PFSK-1 (cell line): Measurements from ENCODE around the gene MORN1.

Experiments used
- FOXP2 ChIP-seq: optimal IDR thresholded peaks from 2 replicates; pipeline ENCODE3; 2011; ENCODE audit warnings: borderline replicate concordance, control low read depth, inconsistent platforms; ENCODE audit not compliant: insufficient read depth; ENCODE audit errors: extremely low read length, extremely low read depth
- POLR2AphosphoS5 ChIP-seq: IDR thresholded peaks from 2 replicates; pipeline ENCODE4 v1.6.1; 2012; ENCODE audit warnings: low read depth, mild to moderate bottlenecking, control low read depth, low read length, moderate library complexity
- SIN3A ChIP-seq: IDR thresholded peaks from 2 replicates; pipeline ENCODE4 v1.6.1; 2012; ENCODE audit warnings: mild to moderate bottlenecking, low read length, moderate library complexity, borderline replicate concordance; ENCODE audit not compliant: insufficient read depth
- TAF1 ChIP-seq: IDR thresholded peaks from 2 replicates; pipeline ENCODE4 v1.6.1; 2012; ENCODE audit warnings: low read length, control low read depth, borderline replicate concordance; ENCODE audit not compliant: insufficient read depth
- TF ChIP-seq, protein P1 (sequence below), 2 experiments: IDR thresholded peaks; 2 replicates each; pipeline versions ENCODE4 v1.6.1 to v1.8.0; 2011 to 2012; ENCODE audit warnings: low read depth in 2 of 2, low read length in 2 of 2, control low read depth in 1 of 2, inconsistent platforms in 1 of 2, mild to moderate bottlenecking in 1 of 2, moderate library complexity in 1 of 2; ENCODE audit not compliant: insufficient read depth in 1 of 2

The MORN1 gene

DNA sequence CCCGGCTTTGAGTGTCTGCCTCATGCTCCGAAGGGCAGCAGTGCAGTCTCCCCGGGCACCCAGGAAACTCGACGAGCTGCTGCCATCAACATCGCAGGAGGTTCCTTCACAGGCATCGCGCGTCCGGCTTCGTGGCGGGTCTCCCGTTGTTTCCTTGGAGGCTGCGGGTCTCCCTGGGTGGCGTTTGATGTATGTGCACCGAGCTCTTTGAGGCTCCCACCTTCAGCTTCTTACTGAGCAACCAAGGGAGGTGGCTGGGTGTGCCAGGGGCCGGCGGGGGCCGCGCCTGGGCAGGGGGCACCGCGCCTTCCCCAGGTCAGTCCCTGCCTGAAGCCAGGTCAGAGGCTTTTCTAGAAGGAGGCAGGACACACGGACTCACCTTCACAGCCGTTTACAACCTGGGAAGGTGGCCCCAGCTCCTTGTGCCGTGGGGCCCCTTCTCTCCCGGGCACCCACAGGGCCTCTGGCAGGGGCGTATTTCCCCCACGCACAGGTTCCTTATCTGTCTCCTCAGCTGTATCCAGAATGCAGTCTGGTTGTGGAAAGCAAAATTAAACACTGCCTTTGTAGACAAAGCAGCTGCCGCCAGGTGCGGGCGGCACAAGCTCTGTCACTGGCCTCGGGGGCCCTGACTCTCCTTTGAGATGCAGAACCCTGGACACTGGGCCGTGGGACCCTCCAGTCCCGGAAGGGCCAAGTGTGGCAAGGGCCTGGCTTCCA, 42.7 kb upstream of the MORN1 start:
- TF ChIP-seq TAF1 (no peak), POLR2AphosphoS5 (no peak), SIN3A (no peak), FOXP2 (no peak)
- TF ChIP-seq, protein P1, sequence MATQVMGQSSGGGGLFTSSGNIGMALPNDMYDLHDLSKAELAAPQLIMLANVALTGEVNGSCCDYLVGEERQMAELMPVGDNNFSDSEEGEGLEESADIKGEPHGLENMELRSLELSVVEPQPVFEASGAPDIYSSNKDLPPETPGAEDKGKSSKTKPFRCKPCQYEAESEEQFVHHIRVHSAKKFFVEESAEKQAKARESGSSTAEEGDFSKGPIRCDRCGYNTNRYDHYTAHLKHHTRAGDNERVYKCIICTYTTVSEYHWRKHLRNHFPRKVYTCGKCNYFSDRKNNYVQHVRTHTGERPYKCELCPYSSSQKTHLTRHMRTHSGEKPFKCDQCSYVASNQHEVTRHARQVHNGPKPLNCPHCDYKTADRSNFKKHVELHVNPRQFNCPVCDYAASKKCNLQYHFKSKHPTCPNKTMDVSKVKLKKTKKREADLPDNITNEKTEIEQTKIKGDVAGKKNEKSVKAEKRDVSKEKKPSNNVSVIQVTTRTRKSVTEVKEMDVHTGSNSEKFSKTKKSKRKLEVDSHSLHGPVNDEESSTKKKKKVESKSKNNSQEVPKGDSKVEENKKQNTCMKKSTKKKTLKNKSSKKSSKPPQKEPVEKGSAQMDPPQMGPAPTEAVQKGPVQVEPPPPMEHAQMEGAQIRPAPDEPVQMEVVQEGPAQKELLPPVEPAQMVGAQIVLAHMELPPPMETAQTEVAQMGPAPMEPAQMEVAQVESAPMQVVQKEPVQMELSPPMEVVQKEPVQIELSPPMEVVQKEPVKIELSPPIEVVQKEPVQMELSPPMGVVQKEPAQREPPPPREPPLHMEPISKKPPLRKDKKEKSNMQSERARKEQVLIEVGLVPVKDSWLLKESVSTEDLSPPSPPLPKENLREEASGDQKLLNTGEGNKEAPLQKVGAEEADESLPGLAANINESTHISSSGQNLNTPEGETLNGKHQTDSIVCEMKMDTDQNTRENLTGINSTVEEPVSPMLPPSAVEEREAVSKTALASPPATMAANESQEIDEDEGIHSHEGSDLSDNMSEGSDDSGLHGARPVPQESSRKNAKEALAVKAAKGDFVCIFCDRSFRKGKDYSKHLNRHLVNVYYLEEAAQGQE (IDR thresholded peaks at IDR 0.05; ENCODE audit: insufficient read depth in 1 of 2, low read depth in 2 of 2, low read length in 2 of 2) = no peak

DNA sequence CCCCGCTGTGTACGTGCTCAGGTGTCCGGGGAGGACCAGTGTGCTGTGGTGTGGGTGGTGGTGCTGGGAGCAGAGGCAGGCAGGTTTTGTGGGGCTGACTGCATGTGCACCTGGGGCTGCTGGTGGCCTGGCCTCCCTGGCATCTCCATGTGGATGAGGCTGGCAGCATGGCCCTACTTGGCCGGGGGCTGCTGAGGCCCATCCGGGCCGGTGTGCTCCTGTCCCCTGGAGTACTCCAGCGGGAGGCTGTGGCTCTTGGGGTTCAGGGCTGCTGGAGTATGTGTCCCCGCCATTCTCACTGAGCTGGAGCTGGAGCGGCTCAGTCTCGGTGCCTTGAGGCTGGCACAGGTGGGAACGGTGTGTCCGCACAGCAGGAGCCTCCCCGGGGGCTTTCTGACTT, 41.8 kb upstream of the MORN1 start:
- TF ChIP-seq POLR2AphosphoS5 (no peak), SIN3A (no peak), TAF1 (no peak), FOXP2 (no peak)
- TF ChIP-seq, protein P1 (IDR thresholded peaks at IDR 0.05; ENCODE audit: insufficient read depth in 1 of 2, low read depth in 2 of 2, low read length in 2 of 2) = no peak

GRCh38 chr1:2432441-2432844, 41.1 kb upstream of the MORN1 start:
- TF ChIP-seq POLR2AphosphoS5 (no peak), TAF1 (no peak)
- TF ChIP-seq, protein P1 (IDR thresholded peaks at IDR 0.05; ENCODE audit: insufficient read depth in 1 of 2, low read depth in 2 of 2, low read length in 2 of 2) = no peak

GRCh38 chr1:2431518-2431917, 40.2 kb upstream of the MORN1 start:
- TF ChIP-seq TAF1 (no peak), SIN3A (no peak), POLR2AphosphoS5 (no peak), FOXP2 (no peak)
- TF ChIP-seq, protein P1 (IDR thresholded peaks at IDR 0.05; ENCODE audit: insufficient read depth in 1 of 2, low read depth in 2 of 2, low read length in 2 of 2) = no peak

GRCh38 chr1:2431103-2431502, 39.7 kb upstream of the MORN1 start:
- TF ChIP-seq TAF1 = no peak
- no peak for TF ChIP-seq FOXP2
- TF ChIP-seq, protein P1 (IDR thresholded peaks at IDR 0.05; ENCODE audit: insufficient read depth in 1 of 2, low read depth in 2 of 2, low read length in 2 of 2) = no peak
- TF ChIP-seq SIN3A = no peak
- TF ChIP-seq POLR2AphosphoS5 = no peak
